NT2/D1 (cell line): ENCODE data around the gene USP7.
"Not testable (repeated sequence)": the region's sequence is repeated elsewhere in the genome, so short reads cannot be mapped to it uniquely, and the experiment has no call there.

Source experiments
- DNase-seq: peaks from one replicate; pipeline ENCODE4 v3.0.0-alpha.2; 2011; ENCODE audit warnings: low read depth, low spot score
- H3K27me3 ChIP-seq: 2 replicates; pipeline ENCODE4 v1.6.0; 2011; ENCODE audit warnings: mild to moderate bottlenecking; ENCODE audit not compliant: insufficient read length, insufficient read depth
- H3K36me3 ChIP-seq: 2 replicates; pipeline ENCODE4 v1.6.1; 2011; ENCODE audit warnings: mild to moderate bottlenecking, low read length, mixed read lengths; ENCODE audit not compliant: insufficient read depth, insufficient read length
- H3K4me1 ChIP-seq: 2 replicates; pipeline ENCODE4 v1.5.1; 2011; ENCODE audit not compliant: insufficient read depth, insufficient read length
- H3K4me3 ChIP-seq: 2 replicates; pipeline ENCODE4 v1.5.1; 2011; ENCODE audit warnings: low read depth; ENCODE audit not compliant: insufficient read length
- H3K9ac ChIP-seq: 2 replicates; pipeline ENCODE4 v1.6.0; 2011; ENCODE audit warnings: low read depth; ENCODE audit not compliant: insufficient read length
- H3K9me3 ChIP-seq: 2 replicates; pipeline ENCODE4 v1.5.1; 2011; ENCODE audit warnings: mild to moderate bottlenecking, low read length; ENCODE audit not compliant: insufficient read depth
- SUZ12 ChIP-seq: IDR thresholded peaks from 2 replicates; pipeline ENCODE4 v1.6.1; 2011; ENCODE audit not compliant: insufficient read length, insufficient read depth; ENCODE audit errors: extremely low read depth
- YY1 ChIP-seq: IDR thresholded peaks from 2 replicates; pipeline ENCODE4 v1.6.1; 2011; ENCODE audit not compliant: insufficient read length, insufficient read depth
- ZNF274 ChIP-seq: IDR thresholded peaks from 2 replicates; pipeline ENCODE4 v1.6.1; 2011; ENCODE audit warnings: mild to moderate bottlenecking, low read depth, low read length

The USP7 gene

DNA sequence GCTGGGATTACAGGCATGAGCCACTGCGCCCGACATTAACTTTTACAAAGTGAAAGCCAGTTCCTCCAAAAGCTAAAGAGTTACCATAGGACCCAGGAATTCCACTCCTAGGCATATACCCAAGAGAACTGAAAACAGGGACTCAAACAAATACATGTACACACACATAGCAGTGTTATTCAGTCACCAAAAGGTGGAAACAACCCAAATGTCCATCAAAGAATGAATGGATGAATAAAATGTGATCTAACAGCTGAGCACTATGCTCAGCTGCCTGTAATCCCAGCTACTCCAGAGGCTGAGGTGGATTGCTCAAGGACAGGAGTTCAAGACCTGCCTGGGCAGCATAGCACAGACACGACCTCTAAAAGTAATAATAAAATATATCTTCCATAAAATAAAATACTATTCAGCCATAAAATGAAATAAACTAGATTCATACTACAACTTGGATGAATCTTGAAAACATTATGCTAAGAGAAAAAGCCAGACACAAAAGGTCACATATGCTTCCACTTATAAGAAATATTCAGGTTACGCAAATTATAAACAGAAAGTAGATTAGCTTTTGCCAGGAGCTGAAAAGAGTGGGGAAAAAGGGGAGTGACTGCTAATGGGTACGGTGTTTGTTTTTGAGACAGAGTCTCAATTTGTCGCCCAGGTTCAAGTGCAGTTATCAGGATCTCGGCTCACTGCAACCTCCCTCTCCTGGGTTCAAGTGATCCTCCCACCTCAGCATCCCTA is 9.3 kb upstream of the USP7 start:
- no peak for TF ChIP-seq ZNF274
- TF ChIP-seq SUZ12: no peak
- TF ChIP-seq YY1: no peak
- no peaks in the 10 kb centered on the region for H3K27me3 ChIP-seq

DNA sequence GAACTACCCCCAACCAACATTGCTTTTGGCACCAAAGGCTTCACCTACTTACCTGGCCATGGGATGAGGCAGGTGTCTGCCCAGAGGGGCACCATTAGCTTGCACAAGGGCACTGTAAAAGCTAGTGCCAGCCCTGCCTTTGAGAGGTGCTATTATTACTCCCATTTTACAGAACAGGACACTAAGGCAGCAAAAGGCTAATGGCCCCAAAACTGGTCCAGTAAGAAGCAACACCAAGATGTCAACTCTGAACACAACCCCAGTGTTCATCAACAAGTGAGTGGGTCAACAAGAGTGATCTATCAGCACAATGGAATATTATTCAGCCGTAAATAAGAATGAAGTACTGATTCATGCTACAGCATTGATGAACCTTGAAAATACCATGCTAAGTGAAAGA is 7.7 kb upstream of the USP7 start:
- Histone ChIP-seq H3K4me1 (peaks cover 7% of the 10 kb centered on the region), H3K4me3 (no peak overlapping the region), H3K36me3 (no peaks in the 10 kb centered on the region), H3K27me3 (no peaks in the 10 kb centered on the region), H3K9ac (no peak overlapping the region), H3K9me3 (no peaks in the 10 kb centered on the region)
- DNase-seq: no peak
- TF ChIP-seq YY1: no peak
- no peak for TF ChIP-seq ZNF274
- TF ChIP-seq SUZ12: no peak

More for the DNA sequence above, 9.3 kb upstream of the USP7 start:
- H3K4me3 ChIP-seq: no peak overlapping the region
- no peaks in the 10 kb centered on the region for H3K9me3 ChIP-seq
- no peaks in the 10 kb centered on the region for H3K4me1 ChIP-seq
- no peak overlapping the region for H3K9ac ChIP-seq
- DNase-seq: no peak
- H3K36me3 ChIP-seq: no peaks in the 10 kb centered on the region

DNA sequence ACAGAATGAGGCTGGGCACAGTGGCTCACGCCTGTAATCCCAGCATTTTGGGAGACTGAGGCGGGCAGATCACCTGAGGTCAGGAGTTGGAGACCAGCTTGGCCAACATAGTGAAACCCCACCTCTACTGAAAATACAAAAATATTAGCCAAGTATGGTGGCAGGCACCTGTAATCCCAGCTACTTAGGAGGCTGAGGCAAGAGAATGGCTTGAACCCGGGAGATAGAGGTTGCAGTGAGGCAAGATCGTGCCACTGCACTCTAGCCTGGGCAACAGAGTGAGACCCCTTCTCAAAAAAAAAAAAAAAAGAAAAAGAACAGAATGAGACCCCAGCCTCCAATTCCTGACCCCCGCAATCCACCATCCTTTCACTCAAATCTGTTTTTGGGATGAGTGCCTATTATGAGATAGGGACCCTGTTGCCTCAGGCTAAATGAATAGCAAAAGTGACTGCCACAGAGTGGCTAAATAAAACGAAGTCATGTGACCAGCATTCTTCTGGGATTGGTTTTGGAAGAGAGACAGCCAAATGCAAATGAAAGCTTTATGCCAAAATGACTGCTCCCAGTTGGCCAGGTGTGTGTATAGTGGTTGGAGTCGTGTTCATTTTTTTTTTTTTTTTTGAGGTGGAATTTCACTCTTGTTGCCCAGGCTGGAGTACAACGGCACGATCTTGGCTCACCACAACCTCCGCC is 5.6 kb upstream of the USP7 start:
- H3K27me3 ChIP-seq, H3K9me3 ChIP-seq: not testable (repeated sequence)

DNA sequence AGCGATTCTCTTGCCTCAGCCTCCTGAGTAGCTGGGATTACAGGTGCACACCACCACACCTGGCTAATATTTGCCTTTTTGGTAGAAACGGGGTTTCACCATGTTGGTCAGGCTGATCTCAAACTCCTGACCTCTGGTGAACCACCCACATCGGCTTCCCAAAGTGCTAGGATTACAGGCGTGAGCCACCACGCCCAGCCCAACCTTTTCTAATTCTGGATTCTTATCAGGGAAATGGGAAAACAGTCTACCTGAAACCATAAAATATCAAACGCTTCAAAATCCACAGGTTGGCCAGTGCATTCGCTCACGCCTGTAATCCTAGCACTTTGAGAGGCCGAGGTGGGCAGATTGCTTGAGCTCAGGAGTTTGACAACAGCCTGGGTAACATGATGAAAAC is 4.3 kb upstream of the USP7 start:
- not testable (repeated sequence) for H3K9ac ChIP-seq, DNase-seq, H3K36me3 ChIP-seq, H3K4me3 ChIP-seq, H3K4me1 ChIP-seq, H3K9me3 ChIP-seq, H3K27me3 ChIP-seq

More for the DNA sequence above, 5.6 kb upstream of the USP7 start:
- not testable (repeated sequence) for H3K4me1 ChIP-seq, H3K9ac ChIP-seq, H3K36me3 ChIP-seq, DNase-seq, H3K4me3 ChIP-seq

DNA sequence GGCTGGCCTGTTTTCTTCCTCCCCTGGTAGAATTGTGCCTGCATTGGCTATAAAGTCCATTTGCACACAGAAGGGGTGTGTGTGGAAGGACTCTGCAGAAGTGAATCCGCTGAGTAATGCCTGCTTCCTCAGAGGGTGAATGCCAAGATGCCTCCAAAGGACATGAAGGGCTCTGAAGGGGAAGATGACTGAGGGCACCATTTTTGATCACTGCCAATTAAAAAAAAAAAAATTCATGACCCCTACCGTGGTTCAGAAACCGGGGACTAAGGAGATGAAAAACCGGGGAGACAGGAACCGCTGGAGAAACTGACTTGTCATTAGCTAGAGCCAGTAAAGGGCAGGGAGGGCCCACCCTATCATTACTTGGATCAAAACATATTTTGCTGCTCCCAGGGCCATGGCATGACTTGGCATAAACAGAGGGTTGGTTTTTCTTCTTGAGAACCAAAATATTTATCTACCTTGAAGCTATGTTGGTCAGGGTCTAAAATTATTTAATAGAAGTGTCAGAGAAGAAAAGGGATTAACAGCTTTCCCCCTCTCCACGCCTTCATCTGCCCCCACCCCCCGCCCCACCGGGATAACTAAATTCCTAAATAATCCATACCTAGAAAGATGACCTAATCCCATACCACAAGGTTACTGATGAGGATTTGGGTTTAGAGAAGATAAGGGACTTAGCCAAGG is 3.6 kb upstream of the USP7 start:
- H3K27me3 ChIP-seq: peaks cover 11% of the 10 kb centered on the region
- TF ChIP-seq YY1 (no peak), SUZ12 (no peak), ZNF274 (no peak)
- no peaks in the 10 kb centered on the region for H3K9me3 ChIP-seq
- peak overlapping the region; percentile 46 for H3K9ac ChIP-seq
- H3K36me3 ChIP-seq: no peaks in the 10 kb centered on the region
- no peak overlapping the region for H3K4me3 ChIP-seq
- H3K4me1 ChIP-seq: peaks cover 7% of the 10 kb centered on the region
- DNase-seq: no peak

DNA sequence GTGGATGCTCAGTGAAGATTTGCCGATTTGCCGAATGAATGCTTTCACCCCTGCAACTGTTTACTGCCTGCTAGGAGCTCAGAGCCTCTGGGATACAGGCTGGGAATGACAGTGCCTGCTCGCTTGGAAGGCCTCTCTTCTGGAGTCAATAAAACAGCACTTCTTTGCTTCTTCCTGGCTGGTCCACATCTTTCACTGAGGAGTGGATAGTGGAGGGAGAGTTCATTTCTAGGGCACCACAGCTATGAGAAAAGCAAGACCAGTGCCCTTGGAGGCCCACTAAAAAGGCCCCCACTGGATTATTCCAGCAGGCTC is 3.1 kb upstream of the USP7 start:
- H3K36me3 ChIP-seq: no peaks in the 10 kb centered on the region
- peaks cover 12% of the 10 kb centered on the region for H3K27me3 ChIP-seq
- TF ChIP-seq YY1 (no peak), SUZ12 (no peak), ZNF274 (no peak)
- no peak overlapping the region for H3K4me3 ChIP-seq
- H3K9me3 ChIP-seq: no peaks in the 10 kb centered on the region
- peak overlapping the region; percentile 46 for H3K9ac ChIP-seq
- peaks cover 7% of the 10 kb centered on the region for H3K4me1 ChIP-seq
- DNase-seq: no peak

DNA sequence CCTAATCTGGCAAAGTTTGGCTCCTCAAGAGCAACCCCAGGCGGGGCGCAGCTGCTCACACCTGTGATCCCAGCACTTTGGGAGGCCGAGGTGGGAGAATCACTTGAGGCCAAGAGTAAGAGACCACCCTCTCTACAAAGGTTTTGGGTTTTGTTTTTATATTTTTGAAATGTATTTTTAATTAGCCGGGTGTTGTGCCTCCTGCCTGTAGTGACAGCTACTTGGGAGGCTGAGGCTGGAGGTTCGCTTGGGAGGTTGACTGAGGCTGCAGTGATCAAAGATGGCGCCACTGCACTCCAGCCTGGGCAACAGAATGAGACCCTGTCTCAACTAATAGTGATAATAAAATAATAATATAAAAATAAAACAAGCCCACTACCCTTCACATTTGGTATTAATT is 756 bp upstream of the USP7 start:
- no peak for TF ChIP-seq SUZ12
- no peak for TF ChIP-seq ZNF274
- no peak for TF ChIP-seq YY1

More for the DNA sequence above, 756 bp upstream of the USP7 start:
- peaks cover 12% of the 10 kb centered on the region for H3K27me3 ChIP-seq
- peak overlapping the region; percentile 43 for H3K4me3 ChIP-seq
- no peaks in the 10 kb centered on the region for H3K36me3 ChIP-seq
- peaks cover 13% of the 10 kb centered on the region for H3K4me1 ChIP-seq
- H3K9ac ChIP-seq: peak overlapping the region; percentile 74
- DNase-seq: no peak
- no peaks in the 10 kb centered on the region for H3K9me3 ChIP-seq
